WERI-Rb-1 (cell line): Measurements from ENCODE around the gene ASCL3.

Source experiments
- DNase-seq: peaks from one replicate; pipeline ENCODE4 v3.0.0-alpha.2; 2020
- H3K27ac ChIP-seq: fragments of 250-450 bp; sonication (Bioruptor Pico); 2 replicates; pipeline ENCODE4 v1.5.1; 2020; ENCODE audit warnings: mild to moderate bottlenecking, moderate library complexity
- H3K27me3 ChIP-seq: fragments of 250-450 bp; sonication (Bioruptor Pico); 2 replicates; pipeline ENCODE4 v1.5.1; 2021; ENCODE audit warnings: mild to moderate bottlenecking, low read depth, moderate library complexity; ENCODE audit not compliant: insufficient read depth, severe bottlenecking
- H3K36me3 ChIP-seq: fragments of 250-450 bp; sonication (Bioruptor Pico); 2 replicates; pipeline ENCODE4 v1.5.1; 2020; ENCODE audit warnings: mild to moderate bottlenecking, moderate library complexity
- H3K4me3 ChIP-seq: 2 replicates; pipeline ENCODE4 v1.5.1; 2011; ENCODE audit warnings: low read depth, mild to moderate bottlenecking, control low read depth, low read length
- H3K9me3 ChIP-seq: fragments of 250-450 bp; sonication (Bioruptor Pico); 2 replicates; pipeline ENCODE4 v1.5.1; 2021; ENCODE audit warnings: mild to moderate bottlenecking, moderate library complexity; ENCODE audit not compliant: severe bottlenecking
- TF ChIP-seq, protein P1 (sequence below): IDR thresholded peaks from 2 replicates; pipeline ENCODE4 v1.5.1; 2011; ENCODE audit warnings: low read depth, mild to moderate bottlenecking, control low read depth, inconsistent platforms, low read length

Gene ASCL3

DNA sequence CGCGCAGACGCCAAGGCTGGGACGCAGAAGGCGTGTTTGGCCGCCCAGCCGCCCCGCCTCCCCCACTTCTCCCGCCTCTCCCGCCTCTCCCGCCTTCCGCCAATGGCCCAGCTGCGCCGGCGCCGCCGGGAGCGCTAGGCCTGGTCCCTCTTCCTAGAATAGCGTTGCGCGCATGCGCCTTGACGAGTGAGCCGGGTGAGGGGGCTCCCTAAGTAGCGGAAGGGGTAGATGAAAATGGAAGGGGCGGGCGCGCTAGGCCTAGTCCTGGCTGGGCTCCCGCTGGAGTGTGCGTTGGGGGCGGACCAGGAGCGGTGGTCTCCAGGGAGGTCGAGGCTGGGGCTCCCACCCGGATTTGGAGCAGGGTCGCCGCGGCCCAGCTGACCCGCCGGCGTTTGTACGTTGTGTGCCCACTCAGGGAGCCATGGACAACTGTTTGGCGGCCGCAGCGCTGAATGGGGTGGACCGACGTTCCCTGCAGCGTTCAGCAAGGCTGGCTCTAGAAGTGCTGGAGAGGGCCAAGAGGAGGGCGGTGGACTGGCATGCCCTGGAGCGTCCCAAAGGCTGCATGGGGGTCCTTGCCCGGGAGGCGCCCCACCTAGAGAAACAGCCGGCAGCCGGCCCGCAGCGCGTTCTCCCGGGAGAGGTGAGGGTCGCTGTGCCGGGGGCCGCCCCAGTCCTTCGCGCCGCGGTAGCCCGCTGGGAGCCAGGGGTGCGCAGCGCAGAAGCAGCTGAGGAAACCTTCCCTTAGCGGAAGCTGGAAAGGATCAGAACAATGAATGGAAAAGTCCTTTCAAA lies 31.6 kb downstream of the ASCL3 start, which contains the start of gene AKIP1:
AKIP1 (plus strand) TSS at position 161 of the 795 bp plus-strand sequence; CDS start at position 422, 261 bp downstream.
- TF ChIP-seq, protein P1, sequence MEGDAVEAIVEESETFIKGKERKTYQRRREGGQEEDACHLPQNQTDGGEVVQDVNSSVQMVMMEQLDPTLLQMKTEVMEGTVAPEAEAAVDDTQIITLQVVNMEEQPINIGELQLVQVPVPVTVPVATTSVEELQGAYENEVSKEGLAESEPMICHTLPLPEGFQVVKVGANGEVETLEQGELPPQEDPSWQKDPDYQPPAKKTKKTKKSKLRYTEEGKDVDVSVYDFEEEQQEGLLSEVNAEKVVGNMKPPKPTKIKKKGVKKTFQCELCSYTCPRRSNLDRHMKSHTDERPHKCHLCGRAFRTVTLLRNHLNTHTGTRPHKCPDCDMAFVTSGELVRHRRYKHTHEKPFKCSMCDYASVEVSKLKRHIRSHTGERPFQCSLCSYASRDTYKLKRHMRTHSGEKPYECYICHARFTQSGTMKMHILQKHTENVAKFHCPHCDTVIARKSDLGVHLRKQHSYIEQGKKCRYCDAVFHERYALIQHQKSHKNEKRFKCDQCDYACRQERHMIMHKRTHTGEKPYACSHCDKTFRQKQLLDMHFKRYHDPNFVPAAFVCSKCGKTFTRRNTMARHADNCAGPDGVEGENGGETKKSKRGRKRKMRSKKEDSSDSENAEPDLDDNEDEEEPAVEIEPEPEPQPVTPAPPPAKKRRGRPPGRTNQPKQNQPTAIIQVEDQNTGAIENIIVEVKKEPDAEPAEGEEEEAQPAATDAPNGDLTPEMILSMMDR, result no peak
- peak; percentile 99 for DNase-seq
- Histone ChIP-seq H3K4me3 (peak within 1 kb of the TSS; percentile 95), H3K36me3 (peaks cover 25% of the 10 kb centered on the region), H3K27me3 (no peaks in the 10 kb centered on the region), H3K9me3 (no peaks in the 10 kb centered on the region), H3K27ac (peak within 1 kb of the TSS; percentile 88)

DNA sequence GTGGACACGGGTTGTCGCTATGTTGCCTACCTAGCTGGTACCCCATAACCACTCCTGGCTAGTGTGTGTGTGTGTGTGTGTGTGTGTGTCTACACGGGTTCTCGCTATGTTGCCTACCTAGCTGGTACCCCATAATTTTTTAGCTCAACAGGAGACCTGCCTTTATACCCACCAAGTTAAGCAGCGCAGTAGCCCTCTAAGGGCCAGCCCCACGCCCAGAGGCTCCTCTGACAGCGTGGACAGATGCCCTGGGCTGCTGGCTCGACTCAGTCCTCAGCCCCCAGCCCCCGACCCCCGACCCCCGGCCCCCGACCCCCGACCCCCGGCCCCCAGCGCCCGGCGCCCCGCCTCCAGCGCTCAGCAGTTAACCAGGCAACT lies 32.2 kb downstream of the ASCL3 start:
- DNase-seq, result no peak
- TF ChIP-seq, protein P1, result no peak
- no peaks in the 10 kb centered on the region for H3K9me3 ChIP-seq
- H3K36me3 ChIP-seq, result peaks cover 21% of the 10 kb centered on the region
- H3K27me3 ChIP-seq, result no peaks in the 10 kb centered on the region
- H3K27ac ChIP-seq, result peak overlapping the region; percentile 45; the same call in 1 of the 2 replicates
- peak overlapping the region; percentile 54 for H3K4me3 ChIP-seq

DNA sequence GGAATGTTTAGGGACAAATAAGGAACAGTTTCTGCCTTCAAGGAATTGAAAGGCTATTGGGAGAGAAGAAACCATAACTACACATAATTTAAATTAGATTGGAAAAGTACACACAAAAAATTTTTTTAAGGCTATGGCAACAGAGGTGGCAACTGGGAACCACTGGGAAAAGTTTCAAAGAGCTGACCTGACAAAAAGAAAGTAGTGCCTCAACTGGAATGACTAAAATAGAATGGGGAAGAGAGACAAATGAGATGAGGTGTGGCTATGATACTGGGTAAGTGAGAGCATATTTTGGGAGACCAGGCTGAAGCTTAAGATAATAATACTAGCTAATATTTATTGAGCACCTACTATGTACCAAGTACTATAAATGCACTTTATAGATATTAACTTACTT lies 34.7 kb downstream of the ASCL3 start:
- DNase-seq, result no peak
- TF ChIP-seq, protein P1, result no peak
- peaks cover 3% of the 10 kb centered on the region for H3K36me3 ChIP-seq
- no peaks in the 10 kb centered on the region for H3K27me3 ChIP-seq
- no peak overlapping the region for H3K4me3 ChIP-seq
- no peaks in the 10 kb centered on the region for H3K9me3 ChIP-seq
- H3K27ac ChIP-seq, result no peak overlapping the region

DNA sequence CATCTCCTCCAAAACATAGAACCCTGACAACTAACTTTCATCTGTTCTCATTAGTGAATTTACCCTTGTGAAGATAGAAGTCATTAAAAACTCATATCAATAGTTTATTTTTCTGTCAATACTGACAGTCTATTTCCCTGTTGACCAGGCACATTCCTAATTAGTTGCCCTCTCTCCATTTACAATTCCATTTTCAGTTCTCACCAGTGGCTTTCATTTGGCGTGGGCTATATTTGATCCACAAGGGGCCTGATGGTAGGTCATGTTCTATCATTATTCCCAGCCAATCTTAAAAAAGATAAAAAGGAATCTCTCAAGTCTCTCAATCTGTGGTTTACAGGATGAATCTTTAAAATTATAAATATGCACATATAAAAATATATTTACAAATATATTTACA lies 35.7 kb downstream of the ASCL3 start:
- H3K27me3 ChIP-seq, result no peaks in the 10 kb centered on the region
- H3K27ac ChIP-seq, result no peak overlapping the region
- no peak overlapping the region for H3K4me3 ChIP-seq

DNA sequence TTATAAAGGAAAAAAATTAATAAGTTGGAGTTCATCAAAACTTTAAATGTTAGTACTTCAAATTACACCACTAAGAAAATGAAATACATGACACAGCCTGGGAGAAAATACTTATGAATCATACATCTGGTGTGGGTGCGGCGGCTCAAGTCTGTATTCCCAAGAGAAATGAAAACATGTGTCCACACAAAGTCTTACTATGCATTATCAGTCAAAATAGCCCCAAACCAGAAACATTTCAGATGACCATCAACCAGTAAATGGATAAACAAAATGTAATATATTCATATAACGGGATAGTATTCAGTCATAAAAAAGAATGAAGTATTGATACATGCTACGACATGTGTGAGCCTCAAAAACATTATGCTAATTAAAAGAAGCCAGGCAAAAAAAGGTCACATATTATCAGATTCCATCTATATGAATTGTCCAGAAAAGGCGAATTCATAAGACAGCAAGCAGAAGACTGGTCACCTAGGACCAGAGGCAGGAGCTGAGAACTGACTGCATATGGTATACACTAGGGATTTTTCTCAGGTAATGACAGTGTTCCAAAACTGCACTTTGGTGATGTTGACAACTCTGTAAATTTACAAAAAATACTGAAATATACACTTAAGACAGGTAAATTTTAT lies 37.2 kb downstream of the ASCL3 start:
- H3K4me3 ChIP-seq, result no peak overlapping the region
- H3K9me3 ChIP-seq, result no peaks in the 10 kb centered on the region
- no peak for DNase-seq
- H3K36me3 ChIP-seq, result no peaks in the 10 kb centered on the region
- no peak overlapping the region for H3K27ac ChIP-seq
- TF ChIP-seq, protein P1, result no peak
- H3K27me3 ChIP-seq, result no peaks in the 10 kb centered on the region

More for the DNA sequence above, 35.7 kb downstream of the ASCL3 start:
- peaks cover 2% of the 10 kb centered on the region; the same call in 1 of the 2 replicates for H3K36me3 ChIP-seq
- TF ChIP-seq, protein P1, result no peak
- DNase-seq, result no peak
- no peaks in the 10 kb centered on the region for H3K9me3 ChIP-seq
